ENCODE results near the gene NEURL3. TPM values are rescaled to one million over a fixed set of nuclear protein-coding genes. Genes with fewer than 3 reads are reported as not detected.

Gene NEURL3
- total RNA-seq, 5 donors from 2014 or later (not counting 1 experiment from before 2014, with no cell fraction given): 0.23 TPM; not detected in 4

GRCh38 chr2:96489261-96489660, 15.9 kb downstream of the NEURL3 start:
- no CpG with 5 or more reads among the region's 3 CpGs for WGBS (ENCODE audit: insufficient coverage)
- Histone ChIP-seq H3K27ac (ENCODE audit: low read length) (no peak overlapping the region), H3K4me1 (ENCODE audit: control insufficient read depth in 1 of 2, extremely low read depth in 1 of 2, insufficient read depth in 2 of 2, low read length in 2 of 2) (peaks cover 8 to 16% of the 10 kb centered on the region in 2 experiments), H3K4me3 (ENCODE audit: control insufficient read depth in 1 of 2, extremely low read depth in 1 of 2, low read length in 1 of 2) (no peak overlapping the region), H3K27me3 (replicated peaks in 1 of 2; ENCODE audit: control insufficient read depth in 2 of 2, extremely low read depth in 1 of 2, insufficient read depth in 2 of 2, low read length in 1 of 2) (no peaks in the 10 kb centered on the region), H3K36me3 (ENCODE audit: control insufficient read depth in 2 of 2, extremely low read depth in 1 of 2, insufficient read depth in 1 of 2, low read length in 1 of 2) (no peaks in the 10 kb centered on the region), H3K9me3 (no peaks in the 10 kb centered on the region)
- H3K4me1 Mint-ChIP-seq: peaks cover 27 to 31% (median 29%) of the 10 kb centered on the region in 3 donors
- CTCF ChIA-PET: no interaction called here
- no peak overlapping the region for H3K27ac Mint-ChIP-seq
- POLR2A ChIA-PET: no interaction called here
- peaks cover 0 to 4% (median 0%) of the 10 kb centered on the region in 3 donors for H3K9me3 Mint-ChIP-seq
- no peak for DNase-seq
- no peak overlapping the region for H3K4me3 Mint-ChIP-seq
- H3K27me3 Mint-ChIP-seq: no peaks in the 10 kb centered on the region
- H3K36me3 Mint-ChIP-seq: peaks cover 3% of the 10 kb centered on the region
- no peak for ATAC-seq (replicated peaks in 1 of 4)

GRCh38 chr2:96486696-96487095, 18.5 kb downstream of the NEURL3 start:
- Mint-ChIP-seq H3K4me1 (peaks cover 27 to 31% (median 29%) of the 10 kb centered on the region in 3 donors), H3K27ac (peak overlapping the region; percentile 96 to 100), H3K4me3 (peak overlapping the region; percentile 84 to 90 (median 88)), H3K27me3 (no peaks in the 10 kb centered on the region), H3K36me3 (no peaks in the 10 kb centered on the region), H3K9me3 (no peaks in the 10 kb centered on the region)
- peaks cover 0 to under 1% of the 10 kb centered on the region in 2 experiments for H3K27me3 ChIP-seq (replicated peaks in 1 of 2; ENCODE audit: control insufficient read depth in 2 of 2, extremely low read depth in 1 of 2, insufficient read depth in 2 of 2, low read length in 1 of 2)
- CTCF ChIA-PET: interaction anchor here (0.6 to 0.7 kb wide), 3 partner anchors 9 to 273 kb away, joined by 3 to 4 read pairs (median 3); no protein-coding TSS in a partner anchor
- peak overlapping the region; percentile 90 for H3K27ac ChIP-seq (ENCODE audit: low read length)
- ATAC-seq (replicated peaks in 1 of 4) (no peak), DNase-seq (no peak)
- 40% methylated on average over 1 of the region's 3 CpGs for whole genome bisulfite sequencing (ENCODE audit: insufficient coverage)
- peak overlapping the region in 1 of 2 donors; percentile 56 for H3K4me3 ChIP-seq (ENCODE audit: control insufficient read depth in 1 of 2, extremely low read depth in 1 of 2, low read length in 1 of 2)
- H3K36me3 ChIP-seq (ENCODE audit: control insufficient read depth in 2 of 2, extremely low read depth in 1 of 2, insufficient read depth in 1 of 2, low read length in 1 of 2): no peaks in the 10 kb centered on the region
- H3K4me1 ChIP-seq (ENCODE audit: control insufficient read depth in 1 of 2, extremely low read depth in 1 of 2, insufficient read depth in 2 of 2, low read length in 2 of 2): peaks cover 8 to 16% of the 10 kb centered on the region in 2 experiments
- POLR2A ChIA-PET: interaction anchor here (0.6 kb wide), 6 partner anchors 17 to 1567 kb away, joined by 3 to 7 read pairs (median 5); no protein-coding TSS in a partner anchor
- no peaks in the 10 kb centered on the region for H3K9me3 ChIP-seq

- Mint-ChIP-seq H3K4me3 (peak overlapping the region; percentile 84 to 90 (median 88)), H3K4me1 (peaks cover 27 to 31% (median 29%) of the 10 kb centered on the region in 3 donors), H3K27me3 (no peaks in the 10 kb centered on the region), H3K36me3 (no peaks in the 10 kb centered on the region), H3K9me3 (no peaks in the 10 kb centered on the region), H3K27ac (peak overlapping the region; percentile 96 to 100)
- Histone ChIP-seq H3K27ac (ENCODE audit: low read length) (peak overlapping the region; percentile 90), H3K4me3 (ENCODE audit: control insufficient read depth in 1 of 2, extremely low read depth in 1 of 2, low read length in 1 of 2) (peak overlapping the region; percentile 56 to 67), H3K27me3 (replicated peaks in 1 of 2; ENCODE audit: control insufficient read depth in 2 of 2, extremely low read depth in 1 of 2, insufficient read depth in 2 of 2, low read length in 1 of 2) (peaks cover 0 to 3% of the 10 kb centered on the region in 2 experiments), H3K36me3 (ENCODE audit: control insufficient read depth in 2 of 2, extremely low read depth in 1 of 2, insufficient read depth in 1 of 2, low read length in 1 of 2) (no peaks in the 10 kb centered on the region), H3K9me3 (no peaks in the 10 kb centered on the region), H3K4me1 (ENCODE audit: control insufficient read depth in 1 of 2, extremely low read depth in 1 of 2, insufficient read depth in 2 of 2, low read length in 2 of 2) (peaks cover 8 to 16% of the 10 kb centered on the region in 2 experiments)
- DNase-seq: peak; percentile 54 to 86 (median 67)
- POLR2A ChIA-PET: interaction anchor here (0.6 kb wide), 4 partner anchors 16 to 114 kb away, joined by 3 to 5 read pairs (median 4); no protein-coding TSS in a partner anchor
- ATAC-seq (replicated peaks in 1 of 4): peak; percentile 88 to 95 (median 90)
- 14% methylated on average over 23 of the region's 33 CpGs for WGBS (ENCODE audit: insufficient coverage)
- CTCF ChIA-PET: no interaction called here
These were observed 19.2 kb downstream of the NEURL3 start for GRCh38 chr2:96485751-96486651.

- ChIA-PET CTCF (no interaction called here), POLR2A (no interaction called here)
- H3K4me1 ChIP-seq (ENCODE audit: control insufficient read depth in 1 of 2, extremely low read depth in 1 of 2, insufficient read depth in 2 of 2, low read length in 2 of 2): peaks cover 8 to 16% of the 10 kb centered on the region in 2 experiments
- Mint-ChIP-seq H3K4me3 (peak overlapping the region; percentile 84 to 90 (median 88)), H3K27me3 (no peaks in the 10 kb centered on the region), H3K9me3 (no peaks in the 10 kb centered on the region), H3K27ac (peak overlapping the region; percentile 96 to 100), H3K4me1 (peaks cover 27 to 31% (median 29%) of the 10 kb centered on the region in 3 donors), H3K36me3 (no peaks in the 10 kb centered on the region)
- ATAC-seq (replicated peaks in 1 of 4) (no peak), DNase-seq (peak in 1 of 35 experiments; percentile 17)
- no peak overlapping the region for H3K4me3 ChIP-seq (ENCODE audit: control insufficient read depth in 1 of 2, extremely low read depth in 1 of 2, low read length in 1 of 2)
- H3K9me3 ChIP-seq: no peaks in the 10 kb centered on the region
- WGBS (ENCODE audit: insufficient coverage): 97% methylated on average over 4 of the region's 9 CpGs
- H3K27me3 ChIP-seq (replicated peaks in 1 of 2; ENCODE audit: control insufficient read depth in 2 of 2, extremely low read depth in 1 of 2, insufficient read depth in 2 of 2, low read length in 1 of 2): peaks cover 0 to 3% of the 10 kb centered on the region in 2 experiments
- no peaks in the 10 kb centered on the region for H3K36me3 ChIP-seq (ENCODE audit: control insufficient read depth in 2 of 2, extremely low read depth in 1 of 2, insufficient read depth in 1 of 2, low read length in 1 of 2)
- peak overlapping the region; percentile 90 for H3K27ac ChIP-seq (ENCODE audit: low read length)
These were observed 19.8 kb downstream of the NEURL3 start for GRCh38 chr2:96485350-96485749.

GRCh38 chr2:96484091-96484490, 21.1 kb downstream of the NEURL3 start:
- no peaks in the 10 kb centered on the region for H3K36me3 ChIP-seq (ENCODE audit: control insufficient read depth in 2 of 2, extremely low read depth in 1 of 2, insufficient read depth in 1 of 2, low read length in 1 of 2)
- Mint-ChIP-seq H3K4me3 (no peak overlapping the region), H3K9me3 (no peaks in the 10 kb centered on the region), H3K27ac (peak overlapping the region in 1 of 2 donors; percentile 100), H3K4me1 (peaks cover 27 to 31% (median 29%) of the 10 kb centered on the region in 3 donors), H3K36me3 (no peaks in the 10 kb centered on the region), H3K27me3 (peaks cover 0 to under 1% of the 10 kb centered on the region in 2 donors)
- WGBS (ENCODE audit: insufficient coverage): 71% methylated on average over 3 of the region's 7 CpGs
- no peak overlapping the region for H3K27ac ChIP-seq (ENCODE audit: low read length)
- H3K4me1 ChIP-seq (ENCODE audit: control insufficient read depth in 1 of 2, extremely low read depth in 1 of 2, insufficient read depth in 2 of 2, low read length in 2 of 2): peaks cover 8 to 16% of the 10 kb centered on the region in 2 experiments
- H3K27me3 ChIP-seq (replicated peaks in 1 of 2; ENCODE audit: control insufficient read depth in 2 of 2, extremely low read depth in 1 of 2, insufficient read depth in 2 of 2, low read length in 1 of 2): peaks cover 0 to 6% of the 10 kb centered on the region in 2 experiments
- DNase-seq: no peak
- POLR2A ChIA-PET: interaction anchor here in 1 of 2 donors (0.6 kb wide), 1 partner anchor 188 kb away, joined by 3 read pairs; no protein-coding TSS in a partner anchor
- H3K9me3 ChIP-seq: no peaks in the 10 kb centered on the region
- no peak overlapping the region for H3K4me3 ChIP-seq (ENCODE audit: control insufficient read depth in 1 of 2, extremely low read depth in 1 of 2, low read length in 1 of 2)
- no peak for ATAC-seq (replicated peaks in 1 of 4)
- CTCF ChIA-PET: no interaction called here

- Mint-ChIP-seq H3K9me3 (no peaks in the 10 kb centered on the region), H3K4me1 (peaks cover 0 to 5% (median 0%) of the 10 kb centered on the region in 3 donors), H3K27me3 (peaks cover 0 to 5% of the 10 kb centered on the region in 2 donors), H3K36me3 (no peaks in the 10 kb centered on the region), H3K27ac (no peak overlapping the region), H3K4me3 (no peak overlapping the region)
- ATAC-seq (replicated peaks in 1 of 4) (no peak), DNase-seq (no peak)
- peaks cover 0 to 6% of the 10 kb centered on the region in 2 experiments for H3K27me3 ChIP-seq (replicated peaks in 1 of 2; ENCODE audit: control insufficient read depth in 2 of 2, extremely low read depth in 1 of 2, insufficient read depth in 2 of 2, low read length in 1 of 2)
- no CpG with 5 or more reads among the region's 1 CpG for WGBS (ENCODE audit: insufficient coverage)
- no peak overlapping the region for H3K4me3 ChIP-seq (ENCODE audit: control insufficient read depth in 1 of 2, extremely low read depth in 1 of 2, low read length in 1 of 2)
- CTCF ChIA-PET: no interaction called here
- POLR2A ChIA-PET: no interaction called here
- H3K36me3 ChIP-seq (ENCODE audit: control insufficient read depth in 2 of 2, extremely low read depth in 1 of 2, insufficient read depth in 1 of 2, low read length in 1 of 2): no peaks in the 10 kb centered on the region
- no peaks in the 10 kb centered on the region for H3K9me3 ChIP-seq
- H3K4me1 ChIP-seq (ENCODE audit: control insufficient read depth in 1 of 2, extremely low read depth in 1 of 2, insufficient read depth in 2 of 2, low read length in 2 of 2): no peaks in the 10 kb centered on the region
- H3K27ac ChIP-seq (ENCODE audit: low read length): no peak overlapping the region
These were observed 27.7 kb downstream of the NEURL3 start for GRCh38 chr2:96477458-96477857.

Data from T-cell (primary cell).